Measurements from ENCODE around the gene ZNF235. TPM values are rescaled to one million over a fixed set of nuclear protein-coding genes. Genes with fewer than 3 reads are reported as not detected.

ZNF235 gene
- total and polyA plus RNA-seq, 2 of the 4 experiments (the other 2 are of a cell fraction): 0.77 to 3.0 TPM

- Histone ChIP-seq H3K4ac (ENCODE audit: low read depth, low read length) (no peak overlapping the region), H2BK120ac (ENCODE audit: low read depth, low read length) (no peak overlapping the region), H3K79me1 (ENCODE audit: low read depth in 1 of 2, low read length in 2 of 2) (peaks cover 4 to 6% of the 10 kb centered on the region in 2 experiments; a peak in 2 of 4 replicates), H3K9me3 (ENCODE audit: control insufficient read depth, insufficient read depth, low read length) (no peaks in the 10 kb centered on the region), H4K91ac (ENCODE audit: insufficient read depth, low read depth, low read length) (no peak overlapping the region), H3K4me1 (ENCODE audit: control insufficient read depth, insufficient read depth, low read length) (peaks cover 3% of the 10 kb centered on the region; the same call in 1 of the 2 replicates), H2BK20ac (ENCODE audit: low read depth, low read length) (no peak overlapping the region), H4K8ac (ENCODE audit: low read depth in 2 of 2, low read length in 2 of 2) (no peak overlapping the region), H3K27me3 (ENCODE audit: control insufficient read depth, insufficient read depth, low read length) (no peaks in the 10 kb centered on the region), H3K23ac (ENCODE audit: low read depth, low read length) (no peak overlapping the region), H3K4me3 (ENCODE audit: insufficient read depth, low read depth, low read length) (no peak overlapping the region), H2BK15ac (ENCODE audit: low read depth, low read length) (no peak overlapping the region), H3K18ac (ENCODE audit: low read depth, low read length) (no peak overlapping the region), H3K14ac (replicated peaks; ENCODE audit: low read depth, low read length) (no peak overlapping the region), H2AK5ac (ENCODE audit: low read depth, low read length) (no peak overlapping the region), H3K4me2 (ENCODE audit: low read depth, low read length) (no peak overlapping the region), H3K27ac (ENCODE audit: insufficient read depth, low read length) (no peak overlapping the region), H4K20me1 (ENCODE audit: insufficient read depth, low read length) (no peaks in the 10 kb centered on the region; the same call in 1 of the 2 replicates), H3K9me1 (ENCODE audit: insufficient read depth, low read length) (peaks cover 3% of the 10 kb centered on the region; the same call in 1 of the 2 replicates), H2AK9ac (replicated peaks; ENCODE audit: low read depth, low read length, poor library complexity) (no peak overlapping the region), H2BK5ac (ENCODE audit: low read depth, low read length, poor library complexity, severe bottlenecking) (no peak overlapping the region), H3K56ac (ENCODE audit: extremely low read depth, insufficient read depth, low read length) (no peak overlapping the region), H3K9ac (ENCODE audit: low read depth, low read length) (no peak overlapping the region), H2AFZ (replicated peaks; ENCODE audit: low read length, poor library complexity) (no peak overlapping the region), H3K36me3 (ENCODE audit: control insufficient read depth, insufficient read depth, low read length) (peaks cover 3% of the 10 kb centered on the region; the same call in 1 of the 2 replicates), H4K5ac (ENCODE audit: low read depth, low read length) (no peak overlapping the region)
- in situ Hi-C loops (cut with MboI; ENCODE audit: low sequenced_read_pairs): no loop called here
- no peak for ATAC-seq (ENCODE audit: low read depth)
- WGBS, 2 experiments (ENCODE audit: extremely low coverage in 2 of 2, insufficient read length in 1 of 2): 100% methylated on average over 1 of the region's 15 CpGs; no CpG with 5 or more reads in 1 of the 2 experiments
- intact Hi-C loops (cut with micrococcal nuclease): loop anchor here (10.0 kb wide), 1 partner anchor 141 kb away; the partner anchor contains the start of gene ZNF226
- ChIA-PET CTCF (interaction anchor here (0.5 kb wide), 1 partner anchor 15 kb away, joined by 4 read pairs; no protein-coding TSS in a partner anchor), POLR2A (ENCODE audit: unreplicated experiment) (no interaction called here)
- TF ChIP-seq RAD21 (IDR thresholded peaks at IDR 0.05; ENCODE audit: low read length) (no peak), CEBPB (IDR thresholded peaks at IDR 0.05; ENCODE audit: low read depth, low read length) (no peak)
- no TSS peak for BruUV-seq (replicated peaks)
- dilution Hi-C loops (cut with HindIII; ENCODE audit: low sequenced_read_pairs, unreplicated experiment): no loop called here
- DNase-seq: no peak
These were observed 1.5 kb upstream of the ZNF235 start for GRCh38 chr19:44306283-44306682.

Measured in IMR-90 (cell line).